Measurements from ENCODE around the gene GET3.

DNA sequence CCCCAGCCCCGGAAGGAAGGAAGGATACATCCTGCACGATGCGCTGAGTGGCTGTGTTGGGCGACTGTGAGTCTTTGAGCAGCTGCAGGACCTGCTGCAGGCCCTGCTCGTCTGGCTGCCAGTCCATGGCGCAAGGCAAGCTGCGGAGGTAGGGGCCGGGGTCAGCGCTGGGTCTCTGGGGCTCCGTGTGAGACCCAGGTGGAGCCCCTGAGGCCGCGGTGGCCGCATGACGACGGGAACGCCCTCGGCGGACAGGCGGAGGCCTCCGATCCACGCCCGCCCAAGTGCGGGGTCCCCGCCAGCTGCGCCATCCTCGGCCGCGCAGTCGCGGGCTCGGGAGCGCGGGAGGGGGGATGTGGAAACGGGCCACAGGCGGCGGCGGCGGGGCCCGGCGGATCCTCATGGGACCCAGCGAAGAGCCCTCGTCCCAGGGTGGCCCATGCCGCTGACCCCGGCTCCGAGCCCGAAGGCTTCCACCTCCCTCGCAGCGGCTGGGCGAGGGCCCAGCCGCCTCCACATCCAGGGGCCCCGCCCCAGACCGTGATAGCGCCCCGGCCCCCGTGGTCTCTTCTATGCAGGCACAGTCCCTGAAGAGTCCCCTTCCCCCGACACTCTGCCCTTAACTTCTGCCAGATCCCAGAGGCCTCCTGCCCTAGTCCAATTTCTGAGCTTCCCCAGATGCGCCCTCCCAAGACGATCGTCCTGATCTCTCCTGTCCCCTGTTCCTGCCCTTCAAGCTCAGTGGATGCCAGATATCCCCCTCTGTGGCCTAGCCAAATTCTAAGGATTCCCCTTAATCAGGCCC lies 16.2 kb upstream of the GET3 start:
- TF ChIP-seq, protein P1, sequence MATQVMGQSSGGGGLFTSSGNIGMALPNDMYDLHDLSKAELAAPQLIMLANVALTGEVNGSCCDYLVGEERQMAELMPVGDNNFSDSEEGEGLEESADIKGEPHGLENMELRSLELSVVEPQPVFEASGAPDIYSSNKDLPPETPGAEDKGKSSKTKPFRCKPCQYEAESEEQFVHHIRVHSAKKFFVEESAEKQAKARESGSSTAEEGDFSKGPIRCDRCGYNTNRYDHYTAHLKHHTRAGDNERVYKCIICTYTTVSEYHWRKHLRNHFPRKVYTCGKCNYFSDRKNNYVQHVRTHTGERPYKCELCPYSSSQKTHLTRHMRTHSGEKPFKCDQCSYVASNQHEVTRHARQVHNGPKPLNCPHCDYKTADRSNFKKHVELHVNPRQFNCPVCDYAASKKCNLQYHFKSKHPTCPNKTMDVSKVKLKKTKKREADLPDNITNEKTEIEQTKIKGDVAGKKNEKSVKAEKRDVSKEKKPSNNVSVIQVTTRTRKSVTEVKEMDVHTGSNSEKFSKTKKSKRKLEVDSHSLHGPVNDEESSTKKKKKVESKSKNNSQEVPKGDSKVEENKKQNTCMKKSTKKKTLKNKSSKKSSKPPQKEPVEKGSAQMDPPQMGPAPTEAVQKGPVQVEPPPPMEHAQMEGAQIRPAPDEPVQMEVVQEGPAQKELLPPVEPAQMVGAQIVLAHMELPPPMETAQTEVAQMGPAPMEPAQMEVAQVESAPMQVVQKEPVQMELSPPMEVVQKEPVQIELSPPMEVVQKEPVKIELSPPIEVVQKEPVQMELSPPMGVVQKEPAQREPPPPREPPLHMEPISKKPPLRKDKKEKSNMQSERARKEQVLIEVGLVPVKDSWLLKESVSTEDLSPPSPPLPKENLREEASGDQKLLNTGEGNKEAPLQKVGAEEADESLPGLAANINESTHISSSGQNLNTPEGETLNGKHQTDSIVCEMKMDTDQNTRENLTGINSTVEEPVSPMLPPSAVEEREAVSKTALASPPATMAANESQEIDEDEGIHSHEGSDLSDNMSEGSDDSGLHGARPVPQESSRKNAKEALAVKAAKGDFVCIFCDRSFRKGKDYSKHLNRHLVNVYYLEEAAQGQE (IDR thresholded peaks at IDR 0.05; ENCODE audit: insufficient read depth in 1 of 2, low read depth in 2 of 2, low read length in 1 of 2) = no peak
- TF ChIP-seq, protein P2, sequence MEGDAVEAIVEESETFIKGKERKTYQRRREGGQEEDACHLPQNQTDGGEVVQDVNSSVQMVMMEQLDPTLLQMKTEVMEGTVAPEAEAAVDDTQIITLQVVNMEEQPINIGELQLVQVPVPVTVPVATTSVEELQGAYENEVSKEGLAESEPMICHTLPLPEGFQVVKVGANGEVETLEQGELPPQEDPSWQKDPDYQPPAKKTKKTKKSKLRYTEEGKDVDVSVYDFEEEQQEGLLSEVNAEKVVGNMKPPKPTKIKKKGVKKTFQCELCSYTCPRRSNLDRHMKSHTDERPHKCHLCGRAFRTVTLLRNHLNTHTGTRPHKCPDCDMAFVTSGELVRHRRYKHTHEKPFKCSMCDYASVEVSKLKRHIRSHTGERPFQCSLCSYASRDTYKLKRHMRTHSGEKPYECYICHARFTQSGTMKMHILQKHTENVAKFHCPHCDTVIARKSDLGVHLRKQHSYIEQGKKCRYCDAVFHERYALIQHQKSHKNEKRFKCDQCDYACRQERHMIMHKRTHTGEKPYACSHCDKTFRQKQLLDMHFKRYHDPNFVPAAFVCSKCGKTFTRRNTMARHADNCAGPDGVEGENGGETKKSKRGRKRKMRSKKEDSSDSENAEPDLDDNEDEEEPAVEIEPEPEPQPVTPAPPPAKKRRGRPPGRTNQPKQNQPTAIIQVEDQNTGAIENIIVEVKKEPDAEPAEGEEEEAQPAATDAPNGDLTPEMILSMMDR (IDR thresholded peaks at IDR 0.05) = no peak
- TF ChIP-seq TCF7L2 (IDR thresholded peaks at IDR 0.05; ENCODE audit: low read depth, low read length) (no peak), POLR2AphosphoS5 (IDR thresholded peaks at IDR 0.05; ENCODE audit: low read depth, low read length) (no peak; the same call in 1 of the 2 replicates), SIN3A (IDR thresholded peaks at IDR 0.05; ENCODE audit: borderline replicate concordance, insufficient read depth, low read depth, low read length) (no peak)

All from Panc1 (cell line).